Measurements from ENCODE around the gene CRACR2B. TPM values are rescaled to one million over a fixed set of nuclear protein-coding genes. Genes with fewer than 3 reads are reported as not detected.

The CRACR2B gene
- total and polyA plus RNA-seq, 2 donors (not counting 1 experiment from before 2014, with no cell fraction given), result 9.7 to 67.7 TPM

DNA sequence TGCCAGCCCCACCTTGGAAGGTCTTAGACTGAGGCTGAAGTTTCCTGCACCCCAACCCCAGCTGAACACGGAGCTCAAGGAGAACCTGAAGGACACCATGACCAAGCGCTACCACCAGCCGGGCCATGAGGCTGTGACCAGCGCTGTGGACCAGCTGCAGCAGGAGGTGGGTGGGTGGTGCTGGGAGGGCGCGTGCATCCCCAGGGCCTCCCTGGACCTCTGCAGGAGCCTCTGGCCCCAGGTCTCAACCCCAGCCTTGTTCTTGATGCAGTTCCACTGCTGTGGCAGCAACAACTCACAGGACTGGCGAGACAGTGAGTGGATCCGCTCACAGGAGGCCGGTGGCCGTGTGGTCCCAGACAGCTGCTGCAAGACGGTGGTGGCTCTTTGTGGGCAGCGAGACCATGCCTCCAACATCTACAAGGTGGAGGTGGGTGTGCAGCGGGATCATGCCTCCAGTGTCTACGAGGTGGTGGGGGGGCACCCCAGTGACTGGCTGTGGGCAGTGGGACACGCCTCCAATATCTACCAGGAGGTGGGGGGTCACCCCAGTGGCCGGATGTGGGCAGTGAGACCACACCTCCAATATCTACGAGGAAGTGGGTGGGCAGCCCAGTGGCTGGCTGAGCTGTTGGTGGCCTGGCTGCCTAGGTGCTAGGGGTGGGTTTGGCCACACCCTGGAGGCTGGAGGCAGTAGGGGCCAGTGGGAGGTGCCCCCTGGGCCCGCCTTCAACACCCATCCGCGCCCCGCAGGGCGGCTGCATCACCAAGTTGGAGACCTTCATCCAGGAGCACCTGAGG is 9.7 kb downstream of the CRACR2B start:
- H3K9me3 ChIP-seq (ENCODE audit: control extremely low read depth in 1 of 3, control insufficient read depth in 2 of 3, insufficient read depth in 1 of 3, low read length in 2 of 3), result no peaks in the 10 kb centered on the region
- Mint-ChIP-seq H3K9me3 (ENCODE audit: insufficient read depth) (no peaks in the 10 kb centered on the region), H3K27me3 (no peaks in the 10 kb centered on the region), H3K4me3 (no peak overlapping the region), H3K4me1 (peaks cover 19% of the 10 kb centered on the region), H3K27ac (no peak overlapping the region)
- ChIA-PET POLR2A (no interaction called here), CTCF (no interaction called here)
- TF ChIP-seq, protein P1, sequence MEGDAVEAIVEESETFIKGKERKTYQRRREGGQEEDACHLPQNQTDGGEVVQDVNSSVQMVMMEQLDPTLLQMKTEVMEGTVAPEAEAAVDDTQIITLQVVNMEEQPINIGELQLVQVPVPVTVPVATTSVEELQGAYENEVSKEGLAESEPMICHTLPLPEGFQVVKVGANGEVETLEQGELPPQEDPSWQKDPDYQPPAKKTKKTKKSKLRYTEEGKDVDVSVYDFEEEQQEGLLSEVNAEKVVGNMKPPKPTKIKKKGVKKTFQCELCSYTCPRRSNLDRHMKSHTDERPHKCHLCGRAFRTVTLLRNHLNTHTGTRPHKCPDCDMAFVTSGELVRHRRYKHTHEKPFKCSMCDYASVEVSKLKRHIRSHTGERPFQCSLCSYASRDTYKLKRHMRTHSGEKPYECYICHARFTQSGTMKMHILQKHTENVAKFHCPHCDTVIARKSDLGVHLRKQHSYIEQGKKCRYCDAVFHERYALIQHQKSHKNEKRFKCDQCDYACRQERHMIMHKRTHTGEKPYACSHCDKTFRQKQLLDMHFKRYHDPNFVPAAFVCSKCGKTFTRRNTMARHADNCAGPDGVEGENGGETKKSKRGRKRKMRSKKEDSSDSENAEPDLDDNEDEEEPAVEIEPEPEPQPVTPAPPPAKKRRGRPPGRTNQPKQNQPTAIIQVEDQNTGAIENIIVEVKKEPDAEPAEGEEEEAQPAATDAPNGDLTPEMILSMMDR (IDR thresholded peaks at IDR 0.05), result no peak
- TF ChIP-seq EZH2 (IDR thresholded peaks at IDR 0.05; ENCODE audit: borderline replicate concordance, insufficient read depth, low read depth, low read length, poor library complexity, severe bottlenecking), result no peak
- H3K9ac ChIP-seq (ENCODE audit: low read length), result no peak overlapping the region
- H3K27ac ChIP-seq (ENCODE audit: low read length in 2 of 2), result no peak overlapping the region
- peaks cover 20% of the 10 kb centered on the region for H3K79me2 ChIP-seq (ENCODE audit: control insufficient read depth, insufficient read depth, low read length)
- 93% methylated on average over 20 of the region's 22 CpGs for WGBS (ENCODE audit: insufficient coverage)
- peaks cover 54% of the 10 kb centered on the region for H4K20me1 ChIP-seq (ENCODE audit: control insufficient read depth, insufficient read depth, low read length, poor library complexity, severe bottlenecking)
- DNase-seq, result no peak
- H3K4me3 ChIP-seq (ENCODE audit: control extremely low read depth in 1 of 5, extremely low read depth in 1 of 5, insufficient read depth in 1 of 5, low read depth in 2 of 5, low read length in 4 of 5), result no peak overlapping the region
- ATAC-seq (ENCODE audit: low read depth), result no peak
- H3K36me3 ChIP-seq (replicated peaks in 1 of 2; ENCODE audit: control extremely low read depth in 1 of 2, control insufficient read depth in 1 of 2, extremely low read depth in 1 of 2, insufficient read depth in 2 of 2, low read length in 1 of 2), result peaks cover 0 to 19% of the 10 kb centered on the region in 2 experiments
- no peak overlapping the region for H3K4me2 ChIP-seq (replicated peaks; ENCODE audit: low read depth, low read length, poor library complexity, severe bottlenecking)
- intact Hi-C loops (cut with micrococcal nuclease), result no loop called here
- H3K4me1 ChIP-seq (ENCODE audit: control insufficient read depth in 2 of 2, insufficient read depth in 2 of 2, low read length in 2 of 2), result peaks cover 19 to 34% of the 10 kb centered on the region in 2 donors
- H3K27me3 ChIP-seq (replicated peaks in 1 of 4; ENCODE audit: control extremely low read depth in 1 of 4, control insufficient read depth in 3 of 4, insufficient read depth in 4 of 4, low read length in 3 of 4), result peaks cover 0 to 18% (median 4%) of the 10 kb centered on the region in 4 experiments
- H2AFZ ChIP-seq (ENCODE audit: insufficient read depth, low read depth, low read length, poor library complexity, severe bottlenecking), result no peak overlapping the region

DNA sequence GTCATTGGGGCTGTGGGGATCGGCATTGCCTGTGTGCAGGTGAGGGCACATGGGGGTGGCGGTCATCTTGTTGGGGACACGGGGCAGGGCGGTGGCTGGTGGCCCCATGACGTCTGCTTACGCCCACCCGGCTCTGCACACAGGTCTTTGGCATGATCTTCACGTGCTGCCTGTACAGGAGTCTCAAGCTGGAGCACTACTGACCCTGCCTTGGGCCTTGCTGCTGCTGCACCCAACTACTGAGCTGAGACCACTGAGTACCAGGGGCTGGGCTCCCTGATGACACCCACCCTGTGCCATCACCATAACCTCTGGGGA is 10.2 kb downstream of the CRACR2B start:
- intact Hi-C loops (cut with micrococcal nuclease), result no loop called here
- peaks cover 17 to 32% of the 10 kb centered on the region in 2 donors for H3K4me1 ChIP-seq (ENCODE audit: control insufficient read depth in 2 of 2, insufficient read depth in 2 of 2, low read length in 2 of 2)
- Mint-ChIP-seq H3K4me1 (peaks cover 18% of the 10 kb centered on the region), H3K4me3 (no peak overlapping the region), H3K27ac (no peak overlapping the region), H3K27me3 (no peaks in the 10 kb centered on the region), H3K9me3 (ENCODE audit: insufficient read depth) (no peaks in the 10 kb centered on the region)
- ATAC-seq (ENCODE audit: low read depth) (no peak), DNase-seq (no peak)
- no peak overlapping the region for H2AFZ ChIP-seq (ENCODE audit: insufficient read depth, low read depth, low read length, poor library complexity, severe bottlenecking)
- ChIA-PET CTCF (no interaction called here), POLR2A (no interaction called here)
- 92% methylated on average over 8 of the region's 8 CpGs for WGBS (ENCODE audit: insufficient coverage)
- H3K36me3 ChIP-seq (replicated peaks in 1 of 2; ENCODE audit: control extremely low read depth in 1 of 2, control insufficient read depth in 1 of 2, extremely low read depth in 1 of 2, insufficient read depth in 2 of 2, low read length in 1 of 2), result peaks cover 0 to 19% of the 10 kb centered on the region in 2 experiments
- peaks cover 20% of the 10 kb centered on the region for H3K79me2 ChIP-seq (ENCODE audit: control insufficient read depth, insufficient read depth, low read length)
- no peak for TF ChIP-seq EZH2 (IDR thresholded peaks at IDR 0.05; ENCODE audit: borderline replicate concordance, insufficient read depth, low read depth, low read length, poor library complexity, severe bottlenecking)
- TF ChIP-seq, protein P1 (IDR thresholded peaks at IDR 0.05), result no peak
- H3K4me2 ChIP-seq (replicated peaks; ENCODE audit: low read depth, low read length, poor library complexity, severe bottlenecking), result no peak overlapping the region
- H3K9ac ChIP-seq (ENCODE audit: low read length), result no peak overlapping the region
- H3K9me3 ChIP-seq (ENCODE audit: control extremely low read depth in 1 of 3, control insufficient read depth in 2 of 3, insufficient read depth in 1 of 3, low read length in 2 of 3), result no peaks in the 10 kb centered on the region
- H3K4me3 ChIP-seq (ENCODE audit: control extremely low read depth in 1 of 5, extremely low read depth in 1 of 5, insufficient read depth in 1 of 5, low read depth in 2 of 5, low read length in 4 of 5), result no peak overlapping the region
- peaks cover 0 to 18% (median 4%) of the 10 kb centered on the region in 4 experiments for H3K27me3 ChIP-seq (replicated peaks in 1 of 4; ENCODE audit: control extremely low read depth in 1 of 4, control insufficient read depth in 3 of 4, insufficient read depth in 4 of 4, low read length in 3 of 4)
- H3K27ac ChIP-seq (ENCODE audit: low read length in 2 of 2), result no peak overlapping the region
- peaks cover 53% of the 10 kb centered on the region for H4K20me1 ChIP-seq (ENCODE audit: control insufficient read depth, insufficient read depth, low read length, poor library complexity, severe bottlenecking)
